Esophagus muscularis mucosa (tissue), 4 donors: ENCODE data around the gene ADGRB2. TPM values are rescaled to one million over a fixed set of nuclear protein-coding genes. Genes with fewer than 3 reads are reported as not detected.

Experiments
- DNase-seq: peaks from one replicate; pipeline ENCODE4 v3.0.0-alpha.2; 2017; ENCODE audit errors: extremely low spot score
- H3K27ac ChIP-seq, 4 donors: fragments of 200-600 bp; sonication (generic); replicated peaks in 1 of 4; 1 replicate in 3 of 4; 2 replicates in 1 of 4; pipeline ENCODE4 v1.5.1; 2016 to 2019; ENCODE audit warnings: mild to moderate bottlenecking in 1 of 4
- H3K27me3 ChIP-seq, 4 donors: fragments of 200-600 bp; sonication (generic); one replicate each; pipeline versions ENCODE4 v1.5.1 to v1.6.0; 2016 to 2019
- H3K36me3 ChIP-seq, 4 donors: fragments of 200-600 bp; sonication (generic); one replicate each; pipeline ENCODE4 v1.5.1; 2016 to 2019
- H3K4me1 ChIP-seq, 4 donors: fragments of 200-600 bp; sonication (generic); one replicate each; pipeline ENCODE4 v1.5.1; 2016 to 2019
- H3K4me3 ChIP-seq, 4 donors: fragments of 200-600 bp; sonication (generic); 1 replicate in 2 of 4; 2 replicates in 2 of 4; pipeline ENCODE4 v1.5.1; 2016 to 2019; ENCODE audit warnings: mild to moderate bottlenecking in 4 of 4, moderate library complexity in 1 of 4
- H3K9me3 ChIP-seq, 4 donors: fragments of 200-600 bp; sonication (generic); 1 replicate in 3 of 4; 2 replicates in 1 of 4; pipeline ENCODE4 v1.5.1; 2016 to 2019
- CTCF ChIP-seq, 3 experiments: fragments of 200-600 bp in 2 of 3; fragments of 450-650 bp in 1 of 3; sonication (generic) in 2 of 3; IDR thresholded peaks; one replicate each; pipeline ENCODE4 v1.5.1; 2017 to 2019; ENCODE audit warnings: antibody characterized with exemption in 3 of 3, mild to moderate bottlenecking in 2 of 3, moderate library complexity in 1 of 3
- EP300 ChIP-seq: sonication (generic); formaldehyde crosslinking; IDR thresholded peaks from one replicate; pipeline ENCODE4 v1.6.1; 2017; ENCODE audit warnings: antibody characterized with exemption
- POLR2A ChIP-seq: fragments of 450-650 bp; IDR thresholded peaks from one replicate; pipeline ENCODE4 v1.6.1; 2017; ENCODE audit warnings: antibody characterized with exemption, moderate library complexity, mild to moderate bottlenecking, low read depth
- POLR2AphosphoS5 ChIP-seq, 2 donors: sonication (generic); formaldehyde crosslinking; IDR thresholded peaks; one replicate each; pipeline ENCODE4 v1.6.1; 2017; ENCODE audit warnings: antibody characterized with exemption in 2 of 2
- WGBS: methylation state at CpG from one replicate; pipeline ENCODE4 v1.1.5; 2018; 5-methylcytosine and 5-hydroxymethylcytosine counted together
- intact Hi-C: fragments of 100-400 bp; cut with DNase I; formaldehyde crosslinking; loops from one replicate; pipeline ENCODE4 v1.15.1; 2023
- total RNA-seq, 4 donors: library from RNA; depleted of rRNA; stranded (reverse); fragments of >200 nt; gene quantifications; one replicate each; pipeline versions ENCODE4 v1.1.0 to v1.2.1, GENCODE V29; 2016

The ADGRB2 gene
- total RNA-seq, 4 donors from 2014 or later: 0.83 to 4.2 (median 2.1) TPM

GRCh38 chr1:31795801-31796621 lies 31.9 kb upstream of the ADGRB2 start:
- intact Hi-C loops: no loop called here
- Histone ChIP-seq H3K27me3 (peaks cover 0 to 48% (median 0%) of the 10 kb centered on the region in 4 donors), H3K36me3 (no peaks in the 10 kb centered on the region), H3K27ac (no peak overlapping the region), H3K9me3 (no peaks in the 10 kb centered on the region), H3K4me1 (peaks cover 0 to 7% (median 0%) of the 10 kb centered on the region in 4 donors), H3K4me3 (no peak overlapping the region)
- DNase-seq: no peak
- 76% methylated on average over 12 of the region's 13 CpGs for WGBS
- TF ChIP-seq POLR2AphosphoS5 (IDR thresholded peaks at IDR 0.05) (no peak), EP300 (no peak), POLR2A (no peak), CTCF (IDR thresholded peaks at IDR 0.05) (no peak)

- H3K27ac ChIP-seq: no peak overlapping the region
- peaks cover 0 to 48% (median 0%) of the 10 kb centered on the region in 4 donors for H3K27me3 ChIP-seq
- no peak overlapping the region for H3K4me3 ChIP-seq
- H3K36me3 ChIP-seq: no peaks in the 10 kb centered on the region
- peaks cover 0 to 7% (median 0%) of the 10 kb centered on the region in 4 donors for H3K4me1 ChIP-seq
- DNase-seq: no peak
- WGBS: 61% methylated on average over 2 of the region's 2 CpGs
- H3K9me3 ChIP-seq: no peaks in the 10 kb centered on the region
- TF ChIP-seq POLR2A: no peak
- no peak for TF ChIP-seq CTCF (IDR thresholded peaks at IDR 0.05)
- no peak for TF ChIP-seq POLR2AphosphoS5 (IDR thresholded peaks at IDR 0.05)
- no peak for TF ChIP-seq EP300
- intact Hi-C loops: no loop called here
Observed at GRCh38 chr1:31795096-31795675, 31.0 kb upstream of the ADGRB2 start.

- no peak overlapping the region for H3K27ac ChIP-seq
- no peak for TF ChIP-seq POLR2A
- WGBS: 86% methylated on average over 7 of the region's 13 CpGs
- H3K9me3 ChIP-seq: no peaks in the 10 kb centered on the region
- H3K27me3 ChIP-seq: peaks cover 0 to 38% (median 0%) of the 10 kb centered on the region in 4 donors
- H3K36me3 ChIP-seq: no peaks in the 10 kb centered on the region
- peaks cover 4 to 15% (median 10%) of the 10 kb centered on the region in 4 donors for H3K4me1 ChIP-seq
- no peak for DNase-seq
- intact Hi-C loops: no loop called here
- H3K4me3 ChIP-seq: no peak overlapping the region
Observed at GRCh38 chr1:31793586-31794285, 29.6 kb upstream of the ADGRB2 start.

GRCh38 chr1:31793086-31793485 lies 28.9 kb upstream of the ADGRB2 start:
- Histone ChIP-seq H3K9me3 (no peaks in the 10 kb centered on the region), H3K27ac (no peak overlapping the region), H3K27me3 (peaks cover 0 to 32% (median 0%) of the 10 kb centered on the region in 4 donors), H3K4me3 (no peak overlapping the region), H3K4me1 (peaks cover 4 to 17% (median 15%) of the 10 kb centered on the region in 4 donors), H3K36me3 (no peaks in the 10 kb centered on the region)
- WGBS: 96% methylated on average over 6 of the region's 6 CpGs
- no peak for TF ChIP-seq POLR2A
- no peak for TF ChIP-seq POLR2AphosphoS5 (IDR thresholded peaks at IDR 0.05)
- no peak for TF ChIP-seq EP300
- no peak for TF ChIP-seq CTCF (IDR thresholded peaks at IDR 0.05)
- no peak for DNase-seq
- intact Hi-C loops: no loop called here

- Histone ChIP-seq H3K36me3 (no peaks in the 10 kb centered on the region), H3K4me1 (peaks cover 4 to 22% (median 18%) of the 10 kb centered on the region in 4 donors), H3K27ac (no peak overlapping the region), H3K9me3 (no peaks in the 10 kb centered on the region), H3K27me3 (peaks cover 0 to 27% (median 0%) of the 10 kb centered on the region in 4 donors), H3K4me3 (no peak overlapping the region)
- WGBS: 94% methylated on average over 4 of the region's 4 CpGs
- no peak for DNase-seq
- TF ChIP-seq EP300 (no peak), CTCF (IDR thresholded peaks at IDR 0.05) (no peak), POLR2A (no peak), POLR2AphosphoS5 (IDR thresholded peaks at IDR 0.05) (no peak)
- intact Hi-C loops: no loop called here
Observed at GRCh38 chr1:31792541-31792940, 28.4 kb upstream of the ADGRB2 start.
